Activated CD8-positive, alpha-beta T cell treated with anti-CD3 and anti-CD28 coated beads for 36 hours (primary cell): ENCODE results near the gene IL1RAP. TPM values are rescaled to one million over a fixed set of nuclear protein-coding genes. Genes with fewer than 3 reads are reported as not detected.
"Not testable (repeated sequence)": the region's sequence is repeated elsewhere in the genome, so short reads cannot be mapped to it uniquely, and the experiment has no call there.

Experiments
- ATAC-seq: fragments of 200-7000 bp; cut with Tn5 transposase; one replicate; pipeline ENCODE4 v1.10.0; 2021; ENCODE audit warnings: mild to moderate bottlenecking, moderate library complexity
- CTCF ChIA-PET: fragments of 350-600 bp; sonication (Branson Sonifier 250); formaldehyde crosslinking; loops from one replicate; lab custom pipeline; 2021; ENCODE audit warnings: antibody characterized with exemption; lab: Charles Lee
- POLR2A ChIA-PET: fragments of 350-600 bp; sonication (Branson Sonifier 250); formaldehyde crosslinking; loops from one replicate; lab custom pipeline; 2021; ENCODE audit warnings: antibody characterized with exemption; lab: Charles Lee
- DNase-seq: peaks from one replicate; pipeline ENCODE4 v3.0.0-alpha.2; 2020
- H3K27ac Mint-ChIP-seq: one replicate; pipeline ENCODE4 v1.8.0; 2021; ENCODE audit warnings: mild to moderate bottlenecking, mixed read lengths
- H3K27me3 Mint-ChIP-seq: one replicate; pipeline ENCODE4 v1.8.0; 2021; ENCODE audit warnings: mixed read lengths
- H3K36me3 Mint-ChIP-seq: one replicate; pipeline ENCODE4 v1.8.0; 2021; ENCODE audit warnings: low read depth, mixed read lengths
- H3K4me1 Mint-ChIP-seq: one replicate; pipeline ENCODE4 v1.8.0; 2021; ENCODE audit warnings: low read depth, mixed read lengths
- H3K4me3 Mint-ChIP-seq: one replicate; pipeline ENCODE4 v1.8.0; 2021; ENCODE audit warnings: mild to moderate bottlenecking, moderate library complexity, mixed read lengths
- H3K9me3 Mint-ChIP-seq: one replicate; pipeline ENCODE4 v1.8.0; 2021; ENCODE audit warnings: mixed read lengths
- CTCF ChIP-seq: fragments of 200-600 bp; IDR thresholded peaks from one replicate; pipeline ENCODE4 v1.8.0; 2022; ENCODE audit warnings: antibody characterized with exemption, mild to moderate bottlenecking
- intact Hi-C: fragments of 100-400 bp; cut with micrococcal nuclease; formaldehyde crosslinking; loops from one replicate; pipeline ENCODE4 v1.10.0; 2022
- total RNA-seq, 2 experiments: library from RNA; stranded (reverse); gene quantifications; one replicate each; pipeline ENCODE4 v1.2.3, GENCODE V29; 2021

IL1RAP gene
- 10 to 100 TPM; 18.8 to 20.2 TPM for total RNA-seq

- Mint-ChIP-seq H3K36me3 (peaks cover 19% of the 10 kb centered on the region), H3K4me3 (peak within 1 kb of the TSS; percentile 83), H3K27me3 (no peaks in the 10 kb centered on the region), H3K27ac (peak within 1 kb of the TSS; percentile 76), H3K4me1 (peaks cover 35% of the 10 kb centered on the region), H3K9me3 (peaks cover 2% of the 10 kb centered on the region)
- DNase-seq: peak; percentile 87
- peak; percentile 45 for TF ChIP-seq CTCF
- POLR2A ChIA-PET: interaction anchor here (0.6 to 1.7 kb wide), 7 partner anchors 20 to 105 kb away, joined by 3 to 7 read pairs (median 4); no protein-coding TSS in a partner anchor
- CTCF ChIA-PET: interaction anchor here (1.0 to 1.9 kb wide), 12 partner anchors 12 to 181 kb away, joined by 3 to 8 read pairs (median 4); no protein-coding TSS in a partner anchor
- intact Hi-C loops: loop anchor here (2.0 to 5.0 kb wide), 3 partner anchors 73 to 184 kb away; no protein-coding TSS in a partner anchor
- ATAC-seq: peak; percentile 92
Observed at GRCh38 chr3:190513409-190514370, at the start of gene IL1RAP. Gene IL1RAP, plus strand, starts transcription at chr3:190514085. Its CDS starts 50,205 bp downstream, at chr3:190564290.

- H3K27ac Mint-ChIP-seq: no peak overlapping the region
- peaks cover 1% of the 10 kb centered on the region for H3K9me3 Mint-ChIP-seq
- H3K36me3 Mint-ChIP-seq: no peaks in the 10 kb centered on the region
- no peak for TF ChIP-seq CTCF
- CTCF ChIA-PET: no interaction called here
- no peaks in the 10 kb centered on the region for H3K4me1 Mint-ChIP-seq
- intact Hi-C loops: no loop called here
- DNase-seq (no peak), ATAC-seq (no peak)
- POLR2A ChIA-PET: no interaction called here
- H3K4me3 Mint-ChIP-seq: no peak overlapping the region
- peaks cover 20% of the 10 kb centered on the region for H3K27me3 Mint-ChIP-seq
Observed at GRCh38 chr3:190467922-190468321, 46.0 kb upstream of the IL1RAP start.

- H3K4me3 Mint-ChIP-seq: not testable (repeated sequence)
Observed at GRCh38 chr3:190473261-190473660, 40.6 kb upstream of the IL1RAP start.

GRCh38 chr3:190481779-190482178 is 32.1 kb upstream of the IL1RAP start:
- H3K4me3 Mint-ChIP-seq: no peak overlapping the region
- H3K36me3 Mint-ChIP-seq: no peaks in the 10 kb centered on the region
- no peak for ATAC-seq
- H3K9me3 Mint-ChIP-seq: peaks cover 2% of the 10 kb centered on the region
- H3K4me1 Mint-ChIP-seq: no peaks in the 10 kb centered on the region
- no peak for TF ChIP-seq CTCF
- ChIA-PET CTCF (no interaction called here), POLR2A (no interaction called here)
- no peak for DNase-seq
- intact Hi-C loops: no loop called here
- H3K27ac Mint-ChIP-seq: no peak overlapping the region
- peaks cover 21% of the 10 kb centered on the region for H3K27me3 Mint-ChIP-seq

More at GRCh38 chr3:190473261-190473660, 40.6 kb upstream of the IL1RAP start:
- H3K4me1 Mint-ChIP-seq, intact Hi-C loops, POLR2A ChIA-PET, H3K9me3 Mint-ChIP-seq, H3K36me3 Mint-ChIP-seq, H3K27me3 Mint-ChIP-seq, CTCF ChIA-PET, DNase-seq, H3K27ac Mint-ChIP-seq, ATAC-seq: not testable (repeated sequence)

GRCh38 chr3:190485830-190486532 is 27.9 kb upstream of the IL1RAP start:
- Mint-ChIP-seq H3K27ac (no peak overlapping the region), H3K9me3 (peaks cover 2% of the 10 kb centered on the region), H3K4me3 (no peak overlapping the region), H3K36me3 (no peaks in the 10 kb centered on the region), H3K4me1 (peaks cover 4% of the 10 kb centered on the region), H3K27me3 (peaks cover 51% of the 10 kb centered on the region)
- no peak for TF ChIP-seq CTCF
- CTCF ChIA-PET: no interaction called here
- intact Hi-C loops: no loop called here
- DNase-seq (no peak), ATAC-seq (no peak)
- POLR2A ChIA-PET: no interaction called here
